Heart right ventricle (tissue), 16 donors: ENCODE measurements around the gene MYO10. TPM values are rescaled to one million over a fixed set of nuclear protein-coding genes. Genes with fewer than 3 reads are reported as not detected.

ENCODE experiments used
- ATAC-seq, 8 donors: fragments of 200-7000 bp; cut with Tn5 transposase; one replicate each; pipeline ENCODE4 v1.9.1; 2020; ENCODE audit warnings: mild to moderate bottlenecking in 8 of 8, moderate library complexity in 8 of 8, moderate number of reproducible peaks in 1 of 8
- DNase-seq, 2 donors: peaks; one replicate each; pipeline ENCODE4 v3.0.0-alpha.2; 2020
- H3K27ac ChIP-seq, 10 donors: fragments of 200-600 bp; sonication (generic) in 2 of 10; one replicate each; pipeline versions ENCODE4 v1.5.0 to v1.8.0; 2020 to 2022; ENCODE audit warnings: mild to moderate bottlenecking in 3 of 10
- H3K27me3 ChIP-seq, 7 donors: fragments of 200-600 bp; one replicate each; pipeline ENCODE4 v1.8.0; 2021 to 2022; ENCODE audit warnings: mild to moderate bottlenecking in 2 of 7
- H3K36me3 ChIP-seq, 9 donors: fragments of 200-600 bp; sonication (generic) in 1 of 9; one replicate each; pipeline versions ENCODE4 v1.5.0 to v1.8.0; 2020 to 2022; ENCODE audit warnings: mild to moderate bottlenecking in 2 of 9
- H3K4me1 ChIP-seq, 9 donors: fragments of 200-600 bp; sonication (generic) in 1 of 9; one replicate each; pipeline versions ENCODE4 v1.5.0 to v1.8.0; 2020 to 2022; ENCODE audit warnings: mild to moderate bottlenecking in 4 of 9
- H3K4me3 ChIP-seq, 10 donors: fragments of 200-600 bp; sonication (generic) in 2 of 10; one replicate each; pipeline versions ENCODE4 v1.5.0 to v1.8.0; 2020 to 2022; ENCODE audit warnings: mild to moderate bottlenecking in 7 of 10, moderate library complexity in 2 of 10
- H3K9me3 ChIP-seq, 11 donors: fragments of 200-600 bp in 10 of 11; sonication (generic) in 2 of 11; one replicate each; pipeline versions ENCODE4 v1.5.0 to v1.8.0; 2013 to 2022; ENCODE audit warnings: mild to moderate bottlenecking in 2 of 11, control low read depth in 1 of 11, moderate library complexity in 1 of 11
- CTCF ChIP-seq, 9 donors: fragments of 200-600 bp; sonication (generic) in 2 of 9; IDR thresholded peaks; one replicate each; pipeline versions ENCODE4 v1.5.0 to v1.8.0; 2021 to 2022; ENCODE audit warnings: antibody characterized with exemption in 9 of 9, mild to moderate bottlenecking in 5 of 9, moderate library complexity in 1 of 9
- WGBS, 2 donors: extraction: QIAGEN DNeasy Blood & Tissue Kit; methylation state at CpG; one replicate each; pipeline ENCODE4 v1.1.7; 2013; ENCODE audit warnings: inconsistent platforms in 1 of 2; 5-methylcytosine and 5-hydroxymethylcytosine counted together
- intact Hi-C, 10 donors: fragments of 100-400 bp; cut with DNase I; formaldehyde crosslinking; loops; one replicate each; pipeline versions ENCODE4 v1.11.1 to v1.14.2; 2022
- polyA plus RNA-seq, 2 donors: library from polyadenylated mRNA; stranded (reverse); fragments of 200-250 nt; gene quantifications; one replicate each; pipeline ENCODE4 v1.2.3, GENCODE V29; 2013
- total RNA-seq, 10 donors: library from RNA; stranded (reverse); fragmentation: NEBNext Ultra II Directional in 3 of 10; extraction: Animal tissue kit (Norgen Biotek cat#: 25700) in 3 of 10; gene quantifications; one replicate each; pipeline versions ENCODE4 v1.2.1 to v1.2.4, GENCODE V29; 2021 to 2023
- donor health status: Arrhythmogenic right ventricular cardiomyopathy.
- donor health status: ischemic (EF 13 %, LVEDD 7.1; RV severe dilation, severe dysfunction).
- donor health status: healthy with polysubstance abuse.
- donor health status: DM: no; HTN: yes; CAD: no.
- donor health status: DM: no; HTN: no; CAD: no.
- donor health status: ischemic (EF 25% LVEDD 6.9; RV normal size, moderate dysfunction).
- donor health status: ischemic (EF 25% LVEDD 5.7; RV mildly dilated, moderate dysfunction).
- donor health status: healthy.
- donor health status: DM: yes; HTN: yes; CAD: no.
- donor health status: Ischemic cardiomyopathy.
- donor health status: ischemic (EF 35%, LVEDD 5.7; RV mildly dilated, moderate dysfunction).
- donor health status: nonischemic (EF 11% LVEDD 7.7; RV severe dilation, severe dysfunction).
- donor health status: DM: yes; HTN: yes; CAD: no.
- donor health status: PGD.
- donor health status: ischemic (EF 29% LVEDD 5.4; RV normal size, mild dysfunction).
- donor health status: nonischemic (EF 23%, LVEDD 6.1; RV moderate dilation, normal function).

MYO10 gene
- total and polyA plus RNA-seq, 12 donors = 1.2 to 8.2 (median 4.6) TPM

- peaks cover 0 to 7% (median 0%) of the 10 kb centered on the region in 7 donors for H3K27me3 ChIP-seq
- H3K27ac ChIP-seq = no peak overlapping the region
Observed at GRCh38 chr5:16894236-16895057, 41.6 kb downstream of the MYO10 start.

GRCh38 chr5:16891033-16891432 is 45.1 kb downstream of the MYO10 start:
- intact Hi-C loops = no loop called here
- Histone ChIP-seq H3K4me3 (no peak overlapping the region), H3K4me1 (peaks cover 0 to 34% (median 10%) of the 10 kb centered on the region in 9 donors), H3K36me3 (no peaks in the 10 kb centered on the region), H3K9me3 (no peaks in the 10 kb centered on the region), H3K27ac (no peak overlapping the region), H3K27me3 (no peaks in the 10 kb centered on the region)
- 75 to 85% methylated on average over 8 of the region's 8 CpGs for WGBS, 2 donors
- DNase-seq = no peak
- no peak for ATAC-seq
- TF ChIP-seq CTCF (IDR thresholded peaks at IDR 0.05) = no peak

More at GRCh38 chr5:16894236-16895057, 41.6 kb downstream of the MYO10 start:
- TF ChIP-seq CTCF (IDR thresholded peaks at IDR 0.05) = no peak
- Histone ChIP-seq H3K4me3 (no peak overlapping the region), H3K4me1 (peaks cover 0 to 42% (median 8%) of the 10 kb centered on the region in 9 donors), H3K9me3 (no peaks in the 10 kb centered on the region), H3K36me3 (no peaks in the 10 kb centered on the region)
- intact Hi-C loops = no loop called here
- ATAC-seq (peak in 5 of 8 donors; percentile 49 to 70 (median 51)), DNase-seq (no peak)
- WGBS, 2 donors = 60 to 64% methylated on average over 13 of the region's 13 CpGs

- Histone ChIP-seq H3K4me1 (peaks cover 0 to 35% (median 10%) of the 10 kb centered on the region in 9 donors), H3K4me3 (no peak overlapping the region), H3K36me3 (no peaks in the 10 kb centered on the region), H3K27me3 (no peaks in the 10 kb centered on the region), H3K27ac (no peak overlapping the region), H3K9me3 (no peaks in the 10 kb centered on the region)
- WGBS, 2 donors = 43 to 47% methylated on average over 5 of the region's 5 CpGs
- ATAC-seq (no peak), DNase-seq (no peak)
- intact Hi-C loops = no loop called here
- TF ChIP-seq CTCF (IDR thresholded peaks at IDR 0.05) = no peak
Observed at GRCh38 chr5:16889972-16890519, 46.0 kb downstream of the MYO10 start.

- H3K4me3 ChIP-seq = no peak overlapping the region
- intact Hi-C loops = no loop called here
- no peak for TF ChIP-seq CTCF (IDR thresholded peaks at IDR 0.05)
- no peaks in the 10 kb centered on the region for H3K27me3 ChIP-seq
- DNase-seq (no peak), ATAC-seq (no peak)
- 77 to 81% methylated on average over 8 of the region's 8 CpGs for WGBS, 2 donors
- H3K4me1 ChIP-seq = peaks cover 0 to 30% (median 10%) of the 10 kb centered on the region in 9 donors
- H3K9me3 ChIP-seq = no peaks in the 10 kb centered on the region
- no peak overlapping the region for H3K27ac ChIP-seq
- H3K36me3 ChIP-seq = no peaks in the 10 kb centered on the region
Observed at GRCh38 chr5:16889203-16889971, 46.7 kb downstream of the MYO10 start.
